HG03095 (cell line): ENCODE results near the gene MAGI3.

Experiments used
- ATAC-seq: cut with Tn5 transposase; IDR thresholded peaks from one replicate; pipeline ENCODE4 v1.9.1; 2021; ENCODE audit warnings: moderate library complexity; ENCODE audit not compliant: unreplicated experiment

The MAGI3 gene

GRCh38 chr1:113648478-113648877 lies 258.2 kb downstream of the MAGI3 start:
- ATAC-seq, result no peak

- no peak for ATAC-seq
Observed at GRCh38 chr1:113652771-113653170, 262.5 kb downstream of the MAGI3 start.

GRCh38 chr1:113653741-113654140 lies 263.4 kb downstream of the MAGI3 start:
- ATAC-seq, result no peak

GRCh38 chr1:113654883-113655282 lies 264.6 kb downstream of the MAGI3 start:
- ATAC-seq, result no peak

GRCh38 chr1:113657126-113657525 lies 266.8 kb downstream of the MAGI3 start:
- ATAC-seq, result no peak

- no peak for ATAC-seq
Observed at GRCh38 chr1:113657556-113658063, 267.3 kb downstream of the MAGI3 start.

- ATAC-seq, result no peak
Observed at GRCh38 chr1:113659035-113659434, 268.7 kb downstream of the MAGI3 start.

- no peak for ATAC-seq
Observed at GRCh38 chr1:113659556-113659955, 269.2 kb downstream of the MAGI3 start.

- ATAC-seq, result no peak
Observed at GRCh38 chr1:113660088-113660487, 269.8 kb downstream of the MAGI3 start.

GRCh38 chr1:113662101-113662500 lies 271.8 kb downstream of the MAGI3 start:
- ATAC-seq, result no peak

- no peak for ATAC-seq
Observed at GRCh38 chr1:113663165-113663951, 273.0 kb downstream of the MAGI3 start.

GRCh38 chr1:113665071-113665470 lies 274.8 kb downstream of the MAGI3 start:
- no peak for ATAC-seq

- no peak for ATAC-seq
Observed at GRCh38 chr1:113666126-113666525, 275.8 kb downstream of the MAGI3 start.

- no peak for ATAC-seq
Observed at GRCh38 chr1:113669988-113670387, 279.7 kb downstream of the MAGI3 start.

GRCh38 chr1:113670650-113671049 lies 280.3 kb downstream of the MAGI3 start:
- no peak for ATAC-seq

GRCh38 chr1:113672491-113672890 lies 282.2 kb downstream of the MAGI3 start:
- ATAC-seq, result no peak

- ATAC-seq, result no peak
Observed at GRCh38 chr1:113674591-113674990, 284.3 kb downstream of the MAGI3 start.

- no peak for ATAC-seq
Observed at GRCh38 chr1:113675302-113675701, 285.0 kb downstream of the MAGI3 start.

- ATAC-seq, result no peak
Observed at GRCh38 chr1:113676524-113676923, 286.2 kb downstream of the MAGI3 start.

GRCh38 chr1:113677250-113678158 lies 287.2 kb downstream of the MAGI3 start:
- ATAC-seq, result no peak

GRCh38 chr1:113678159-113678469 lies 287.8 kb downstream of the MAGI3 start:
- no peak for ATAC-seq
